ENCODE data around the gene VCL. TPM values are rescaled to one million over a fixed set of nuclear protein-coding genes. Genes with fewer than 3 reads are reported as not detected.

The VCL gene
- total and polyA plus RNA-seq, 7 donors: 6.2 to 451 (median 179) TPM

DNA sequence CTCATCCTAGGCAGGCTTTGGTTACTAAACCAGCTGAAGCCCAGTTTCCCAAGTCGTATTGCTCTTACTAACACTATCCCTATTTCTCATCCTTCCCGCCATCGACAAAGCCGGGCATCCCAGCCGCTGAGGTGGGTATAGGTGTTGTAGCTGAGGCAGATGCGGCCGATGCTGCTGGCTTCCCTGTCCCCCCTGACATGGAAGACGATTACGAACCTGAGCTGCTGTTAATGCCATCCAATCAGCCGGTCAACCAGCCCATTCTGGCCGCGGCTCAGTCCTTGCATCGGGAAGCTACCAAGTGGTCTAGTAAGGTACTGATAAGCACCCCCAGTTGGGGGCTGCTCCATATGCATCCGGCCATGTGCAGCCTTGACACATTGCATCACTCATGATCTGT is 113.9 kb downstream of the VCL start:
- Histone ChIP-seq H3K36me3 (peaks cover 32 to 100% (median 72%) of the 10 kb centered on the region in 4 donors), H3K27ac (no peak overlapping the region), H3K9me3 (no peaks in the 10 kb centered on the region), H3K4me3 (no peak overlapping the region), H3K4me1 (peaks cover 0 to 26% (median 24%) of the 10 kb centered on the region in 4 donors), H3K27me3 (no peaks in the 10 kb centered on the region)
- TF ChIP-seq POLR2AphosphoS5 (IDR thresholded peaks at IDR 0.05) (no peak), EP300 (IDR thresholded peaks at IDR 0.05) (no peak), POLR2A (IDR thresholded peaks at IDR 0.05) (no peak)
- TF ChIP-seq, protein P1, sequence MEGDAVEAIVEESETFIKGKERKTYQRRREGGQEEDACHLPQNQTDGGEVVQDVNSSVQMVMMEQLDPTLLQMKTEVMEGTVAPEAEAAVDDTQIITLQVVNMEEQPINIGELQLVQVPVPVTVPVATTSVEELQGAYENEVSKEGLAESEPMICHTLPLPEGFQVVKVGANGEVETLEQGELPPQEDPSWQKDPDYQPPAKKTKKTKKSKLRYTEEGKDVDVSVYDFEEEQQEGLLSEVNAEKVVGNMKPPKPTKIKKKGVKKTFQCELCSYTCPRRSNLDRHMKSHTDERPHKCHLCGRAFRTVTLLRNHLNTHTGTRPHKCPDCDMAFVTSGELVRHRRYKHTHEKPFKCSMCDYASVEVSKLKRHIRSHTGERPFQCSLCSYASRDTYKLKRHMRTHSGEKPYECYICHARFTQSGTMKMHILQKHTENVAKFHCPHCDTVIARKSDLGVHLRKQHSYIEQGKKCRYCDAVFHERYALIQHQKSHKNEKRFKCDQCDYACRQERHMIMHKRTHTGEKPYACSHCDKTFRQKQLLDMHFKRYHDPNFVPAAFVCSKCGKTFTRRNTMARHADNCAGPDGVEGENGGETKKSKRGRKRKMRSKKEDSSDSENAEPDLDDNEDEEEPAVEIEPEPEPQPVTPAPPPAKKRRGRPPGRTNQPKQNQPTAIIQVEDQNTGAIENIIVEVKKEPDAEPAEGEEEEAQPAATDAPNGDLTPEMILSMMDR (IDR thresholded peaks at IDR 0.05): no peak
- WGBS, 2 donors: 97 to 99% methylated on average over 14 of the region's 14 CpGs
- no peak for DNase-seq
- intact Hi-C loops (cut with DNase I): no loop called here

GRCh38 chr10:74113546-74113945 is 115.6 kb downstream of the VCL start:
- Histone ChIP-seq H3K9me3 (no peaks in the 10 kb centered on the region), H3K4me1 (peaks cover 0 to 26% (median 24%) of the 10 kb centered on the region in 4 donors), H3K36me3 (peaks cover 41 to 100% (median 70%) of the 10 kb centered on the region in 4 donors), H3K27ac (peak overlapping the region; percentile 32 to 75 (median 69)), H3K4me3 (no peak overlapping the region), H3K27me3 (no peaks in the 10 kb centered on the region)
- no peak for DNase-seq
- no peak for TF ChIP-seq POLR2A (IDR thresholded peaks at IDR 0.05)
- no peak for TF ChIP-seq EP300 (IDR thresholded peaks at IDR 0.05)
- no peak for TF ChIP-seq POLR2AphosphoS5 (IDR thresholded peaks at IDR 0.05)
- TF ChIP-seq, protein P1 (IDR thresholded peaks at IDR 0.05): no peak
- intact Hi-C loops (cut with DNase I): no loop called here
- 87 to 97% methylated on average over 1 of the region's 1 CpG for WGBS, 2 donors

DNA sequence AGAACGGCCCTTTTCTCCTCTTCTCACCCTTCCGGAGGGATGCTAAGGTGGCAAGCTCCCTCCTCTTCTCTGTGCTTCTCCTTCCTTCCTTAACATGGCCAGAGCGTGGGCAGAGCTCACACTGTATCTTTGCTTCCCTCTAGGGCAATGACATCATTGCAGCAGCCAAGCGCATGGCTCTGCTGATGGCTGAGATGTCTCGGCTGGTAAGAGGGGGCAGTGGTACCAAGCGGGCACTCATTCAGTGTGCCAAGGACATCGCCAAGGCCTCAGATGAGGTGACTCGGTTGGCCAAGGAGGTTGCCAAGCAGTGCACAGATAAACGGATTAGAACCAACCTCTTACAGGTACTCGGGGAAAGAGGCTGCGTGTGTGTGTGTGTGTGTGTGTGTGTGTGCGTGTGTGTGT is 116.1 kb downstream of the VCL start:
- no peak for TF ChIP-seq POLR2A (IDR thresholded peaks at IDR 0.05)
- TF ChIP-seq, protein P1 (IDR thresholded peaks at IDR 0.05): no peak
- TF ChIP-seq EP300 (IDR thresholded peaks at IDR 0.05): no peak
- TF ChIP-seq POLR2AphosphoS5 (IDR thresholded peaks at IDR 0.05): no peak
- 87 to 93% methylated on average over 12 of the region's 12 CpGs for WGBS, 2 donors
- H3K36me3 ChIP-seq: peaks cover 44 to 100% (median 70%) of the 10 kb centered on the region in 4 donors
- H3K4me3 ChIP-seq: no peak overlapping the region
- H3K27ac ChIP-seq: peak overlapping the region; percentile 32 to 75 (median 69)
- no peaks in the 10 kb centered on the region for H3K9me3 ChIP-seq
- peaks cover 0 to 26% (median 24%) of the 10 kb centered on the region in 4 donors for H3K4me1 ChIP-seq
- peak; percentile 72 for DNase-seq
- no peaks in the 10 kb centered on the region for H3K27me3 ChIP-seq
- intact Hi-C loops (cut with DNase I): no loop called here

- intact Hi-C loops (cut with DNase I): no loop called here
- peaks cover 0 to 25% (median 19%) of the 10 kb centered on the region in 4 donors for H3K4me1 ChIP-seq
- H3K27me3 ChIP-seq: no peaks in the 10 kb centered on the region
- H3K27ac ChIP-seq: peak overlapping the region in 1 of 4 donors; percentile 19
- 92 to 94% methylated on average over 4 of the region's 4 CpGs for WGBS, 2 donors
- H3K4me3 ChIP-seq: no peak overlapping the region
- no peak for TF ChIP-seq EP300 (IDR thresholded peaks at IDR 0.05)
- TF ChIP-seq, protein P1 (IDR thresholded peaks at IDR 0.05): no peak
- TF ChIP-seq POLR2A (IDR thresholded peaks at IDR 0.05): no peak
- no peak for TF ChIP-seq POLR2AphosphoS5 (IDR thresholded peaks at IDR 0.05)
- peaks cover 29 to 100% (median 59%) of the 10 kb centered on the region in 4 donors for H3K36me3 ChIP-seq
- no peaks in the 10 kb centered on the region for H3K9me3 ChIP-seq
- no peak for DNase-seq
Observed at GRCh38 chr10:74117738-74118137, 119.8 kb downstream of the VCL start.

- H3K9me3 ChIP-seq: no peaks in the 10 kb centered on the region
- intact Hi-C loops (cut with DNase I): no loop called here
- peak overlapping the region in 1 of 4 donors; percentile 19 for H3K27ac ChIP-seq
Observed at GRCh38 chr10:74118804-74119203, 120.9 kb downstream of the VCL start.

More at GRCh38 chr10:74118804-74119203, 120.9 kb downstream of the VCL start:
- TF ChIP-seq POLR2A (IDR thresholded peaks at IDR 0.05) (no peak), POLR2AphosphoS5 (IDR thresholded peaks at IDR 0.05) (no peak), EP300 (IDR thresholded peaks at IDR 0.05) (no peak)
- TF ChIP-seq, protein P1 (IDR thresholded peaks at IDR 0.05): no peak
- H3K4me3 ChIP-seq: no peak overlapping the region
- peaks cover 0 to 20% (median 12%) of the 10 kb centered on the region in 4 donors for H3K4me1 ChIP-seq
- 67 to 87% methylated on average over 3 of the region's 3 CpGs for WGBS, 2 donors
- DNase-seq: no peak
- H3K36me3 ChIP-seq: peaks cover 29 to 100% (median 56%) of the 10 kb centered on the region in 4 donors
- no peaks in the 10 kb centered on the region for H3K27me3 ChIP-seq
